Mesothelial cell of epicardium (in vitro differentiated cells): Measurements from ENCODE around the gene PDZD4. TPM values are rescaled to one million over a fixed set of nuclear protein-coding genes. Genes with fewer than 3 reads are reported as not detected.

Experiments used
- DNase-seq, 2 experiments: peaks; one replicate each; pipeline ENCODE4 v3.0.0; 2021; ENCODE audit warnings: low spot score in 2 of 2; ENCODE audit not compliant: unreplicated experiment in 2 of 2
- H3K27ac Mint-ChIP-seq: 2 replicates; pipeline ENCODE4 v1.8.0; 2021; ENCODE audit warnings: mixed read lengths
- H3K27me3 Mint-ChIP-seq: 2 replicates; pipeline ENCODE4 v1.8.0; 2021; ENCODE audit warnings: low read depth, mixed read lengths
- H3K36me3 Mint-ChIP-seq: 2 replicates; pipeline ENCODE4 v1.8.0; 2021; ENCODE audit warnings: mixed read lengths
- H3K4me1 Mint-ChIP-seq: 2 replicates; pipeline ENCODE4 v1.8.0; 2021; ENCODE audit warnings: mixed read lengths
- H3K4me3 Mint-ChIP-seq: 2 replicates; pipeline ENCODE4 v1.8.0; 2021; ENCODE audit warnings: mild to moderate bottlenecking, moderate library complexity, mixed read lengths
- H3K9me3 Mint-ChIP-seq: 2 replicates; pipeline ENCODE4 v1.8.0; 2021; ENCODE audit warnings: mixed read lengths
- CTCF ChIP-seq: fragments of 200-600 bp; sonication (generic); IDR thresholded peaks from one replicate; pipeline ENCODE4 v1.5.0; 2021; ENCODE audit warnings: antibody characterized with exemption; ENCODE audit not compliant: unreplicated experiment
- total RNA-seq: library from RNA; stranded (reverse); gene quantifications from 3 replicates; pipeline ENCODE4 v1.2.1, GENCODE V29; 2021

Gene PDZD4
- total RNA-seq, 1 donor from 2014 or later: 7.6 TPM

GRCh38 chrX:153812220-153812619 lies 18.1 kb downstream of the PDZD4 start:
- Mint-ChIP-seq H3K4me3 (no peak overlapping the region), H3K4me1 (no peaks in the 10 kb centered on the region), H3K27me3 (peaks cover 2% of the 10 kb centered on the region), H3K36me3 (no peaks in the 10 kb centered on the region), H3K27ac (no peak overlapping the region), H3K9me3 (peaks cover 11% of the 10 kb centered on the region)
- no peak for TF ChIP-seq CTCF
- DNase-seq: no peak

GRCh38 chrX:153807976-153808375 lies 22.4 kb downstream of the PDZD4 start:
- H3K27ac Mint-ChIP-seq: no peak overlapping the region
- no peak for TF ChIP-seq CTCF
- no peaks in the 10 kb centered on the region for H3K36me3 Mint-ChIP-seq
- H3K4me1 Mint-ChIP-seq: no peaks in the 10 kb centered on the region
- DNase-seq: no peak
- peaks cover 2% of the 10 kb centered on the region for H3K27me3 Mint-ChIP-seq
- no peaks in the 10 kb centered on the region for H3K9me3 Mint-ChIP-seq
- H3K4me3 Mint-ChIP-seq: no peak overlapping the region

- H3K36me3 Mint-ChIP-seq: no peaks in the 10 kb centered on the region
- peaks cover 4% of the 10 kb centered on the region for H3K4me1 Mint-ChIP-seq
- H3K9me3 Mint-ChIP-seq: no peaks in the 10 kb centered on the region
- no peaks in the 10 kb centered on the region for H3K27me3 Mint-ChIP-seq
- no peak for TF ChIP-seq CTCF
- DNase-seq: no peak
- H3K4me3 Mint-ChIP-seq: no peak overlapping the region
- no peak overlapping the region for H3K27ac Mint-ChIP-seq
These were observed 23.3 kb downstream of the PDZD4 start for GRCh38 chrX:153806999-153807575.

GRCh38 chrX:153805436-153805835 lies 24.9 kb downstream of the PDZD4 start:
- no peaks in the 10 kb centered on the region for H3K9me3 Mint-ChIP-seq
- no peak for TF ChIP-seq CTCF
- H3K27ac Mint-ChIP-seq: no peak overlapping the region
- DNase-seq: no peak
- H3K4me1 Mint-ChIP-seq: peaks cover 4% of the 10 kb centered on the region
- H3K4me3 Mint-ChIP-seq: no peak overlapping the region
- H3K36me3 Mint-ChIP-seq: no peaks in the 10 kb centered on the region
- H3K27me3 Mint-ChIP-seq: no peaks in the 10 kb centered on the region

GRCh38 chrX:153804621-153805020 lies 25.7 kb downstream of the PDZD4 start:
- Mint-ChIP-seq H3K9me3 (no peaks in the 10 kb centered on the region), H3K36me3 (no peaks in the 10 kb centered on the region), H3K4me3 (no peak overlapping the region), H3K27ac (no peak overlapping the region), H3K27me3 (no peaks in the 10 kb centered on the region), H3K4me1 (peaks cover 4% of the 10 kb centered on the region)
- no peak for DNase-seq
- TF ChIP-seq CTCF: no peak
